Stomach smooth muscle (tissue), 2 donors: ENCODE measurements around the gene ARHGAP10.
A peak's percentile ranks its signal among the peaks of the same experiment; 100 is the strongest.
"Not testable (repeated sequence)": the region's sequence is repeated elsewhere in the genome, so short reads cannot be mapped to it uniquely, and the experiment has no call there.

Experiments used
- H3K27ac ChIP-seq: one replicate; pipeline ENCODE4 v1.7.0; 2013; ENCODE audit warnings: mild to moderate bottlenecking, low read length, inconsistent platforms
- H3K27me3 ChIP-seq, 2 donors: one replicate each; pipeline ENCODE4 v1.7.0; 2013; ENCODE audit warnings: low read length in 2 of 2; ENCODE audit not compliant: insufficient read depth in 2 of 2, control insufficient read depth in 1 of 2
- H3K36me3 ChIP-seq, 2 donors: one replicate each; pipeline ENCODE4 v1.7.0; 2013; ENCODE audit warnings: low read length in 2 of 2; ENCODE audit not compliant: control insufficient read depth in 2 of 2, insufficient read depth in 2 of 2
- H3K4me1 ChIP-seq: one replicate; pipeline ENCODE4 v1.7.0; 2013; ENCODE audit warnings: low read length; ENCODE audit not compliant: control insufficient read depth, insufficient read depth
- H3K4me3 ChIP-seq, 2 donors: one replicate each; pipeline ENCODE4 v1.7.0; 2013; ENCODE audit warnings: low read length in 2 of 2
- H3K9ac ChIP-seq, 2 donors: one replicate each; pipeline ENCODE4 v1.7.0; 2013; ENCODE audit warnings: low read length in 2 of 2, mild to moderate bottlenecking in 1 of 2
- H3K9me3 ChIP-seq, 2 donors: one replicate each; pipeline ENCODE4 v1.7.0; 2013; ENCODE audit warnings: low read length in 2 of 2; ENCODE audit not compliant: control insufficient read depth in 2 of 2
- donor health status: healthy.
- donor health status: Pancreatic carcinoma.

Gene ARHGAP10

GRCh38 chr4:147984065-147984777 lies 252.3 kb downstream of the ARHGAP10 start:
- Histone ChIP-seq H3K27ac (no peak overlapping the region), H3K27me3 (no peaks in the 10 kb centered on the region), H3K9ac (no peak overlapping the region), H3K4me3 (peak overlapping the region; percentile 3 to 9), H3K4me1 (peaks cover 19% of the 10 kb centered on the region), H3K9me3 (no peaks in the 10 kb centered on the region), H3K36me3 (no peaks in the 10 kb centered on the region)

- Histone ChIP-seq H3K4me1 (peaks cover 19% of the 10 kb centered on the region), H3K27me3 (no peaks in the 10 kb centered on the region), H3K27ac (no peak overlapping the region), H3K9ac (no peak overlapping the region), H3K4me3 (no peak overlapping the region), H3K36me3 (no peaks in the 10 kb centered on the region), H3K9me3 (no peaks in the 10 kb centered on the region)
Measured at GRCh38 chr4:147984778-147985138, 252.9 kb downstream of the ARHGAP10 start.

DNA sequence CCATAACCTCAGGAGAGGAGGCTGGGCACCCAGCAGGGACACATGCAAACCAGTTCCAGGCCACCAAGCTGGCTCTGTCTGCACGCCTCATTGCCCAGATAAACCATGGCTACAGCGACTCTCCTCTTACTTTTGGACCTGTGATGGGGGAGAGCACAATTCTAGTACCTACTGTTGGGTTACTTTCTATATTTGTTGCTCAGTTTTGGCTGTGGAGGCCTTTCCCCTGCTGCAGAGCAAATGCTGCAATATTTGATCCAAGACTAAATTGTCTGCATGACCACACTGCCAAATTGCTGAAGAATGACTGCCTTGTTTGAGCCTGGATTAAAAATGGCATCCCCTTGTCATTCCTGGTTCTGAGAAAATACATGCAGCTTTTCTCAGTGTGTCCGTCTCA lies 253.5 kb downstream of the ARHGAP10 start:
- H3K4me3 ChIP-seq = peak overlapping the region in 1 of 2 donors; percentile 52
- H3K4me1 ChIP-seq = peaks cover 19% of the 10 kb centered on the region
- H3K36me3 ChIP-seq = no peaks in the 10 kb centered on the region
- no peaks in the 10 kb centered on the region for H3K9me3 ChIP-seq
- peak overlapping the region; percentile 49 for H3K27ac ChIP-seq
- no peaks in the 10 kb centered on the region for H3K27me3 ChIP-seq
- H3K9ac ChIP-seq = no peak overlapping the region

GRCh38 chr4:147987252-147987651 lies 255.4 kb downstream of the ARHGAP10 start:
- H3K36me3 ChIP-seq = no peaks in the 10 kb centered on the region
- H3K9me3 ChIP-seq = no peaks in the 10 kb centered on the region
- H3K27me3 ChIP-seq = no peaks in the 10 kb centered on the region
- peaks cover 34% of the 10 kb centered on the region for H3K4me1 ChIP-seq
- H3K27ac ChIP-seq = no peak overlapping the region
- no peak overlapping the region for H3K4me3 ChIP-seq
- peak overlapping the region in 1 of 2 donors; percentile 29 for H3K9ac ChIP-seq

- Histone ChIP-seq H3K27ac (peak overlapping the region; percentile 60), H3K9me3 (no peaks in the 10 kb centered on the region), H3K4me1 (peaks cover 25% of the 10 kb centered on the region), H3K27me3 (no peaks in the 10 kb centered on the region), H3K36me3 (peaks cover 0 to 2% of the 10 kb centered on the region in 2 donors), H3K4me3 (peak overlapping the region; percentile 0 to 35), H3K9ac (no peak overlapping the region)
Measured at GRCh38 chr4:147991543-147992283, 259.8 kb downstream of the ARHGAP10 start.

- Histone ChIP-seq H3K4me3 (no peak overlapping the region), H3K27ac (no peak overlapping the region), H3K9me3 (no peaks in the 10 kb centered on the region), H3K4me1 (peaks cover 27% of the 10 kb centered on the region), H3K36me3 (peaks cover 0 to 4% of the 10 kb centered on the region in 2 donors), H3K9ac (no peak overlapping the region), H3K27me3 (no peaks in the 10 kb centered on the region)
Measured at GRCh38 chr4:147994076-147994475, 262.2 kb downstream of the ARHGAP10 start.

DNA sequence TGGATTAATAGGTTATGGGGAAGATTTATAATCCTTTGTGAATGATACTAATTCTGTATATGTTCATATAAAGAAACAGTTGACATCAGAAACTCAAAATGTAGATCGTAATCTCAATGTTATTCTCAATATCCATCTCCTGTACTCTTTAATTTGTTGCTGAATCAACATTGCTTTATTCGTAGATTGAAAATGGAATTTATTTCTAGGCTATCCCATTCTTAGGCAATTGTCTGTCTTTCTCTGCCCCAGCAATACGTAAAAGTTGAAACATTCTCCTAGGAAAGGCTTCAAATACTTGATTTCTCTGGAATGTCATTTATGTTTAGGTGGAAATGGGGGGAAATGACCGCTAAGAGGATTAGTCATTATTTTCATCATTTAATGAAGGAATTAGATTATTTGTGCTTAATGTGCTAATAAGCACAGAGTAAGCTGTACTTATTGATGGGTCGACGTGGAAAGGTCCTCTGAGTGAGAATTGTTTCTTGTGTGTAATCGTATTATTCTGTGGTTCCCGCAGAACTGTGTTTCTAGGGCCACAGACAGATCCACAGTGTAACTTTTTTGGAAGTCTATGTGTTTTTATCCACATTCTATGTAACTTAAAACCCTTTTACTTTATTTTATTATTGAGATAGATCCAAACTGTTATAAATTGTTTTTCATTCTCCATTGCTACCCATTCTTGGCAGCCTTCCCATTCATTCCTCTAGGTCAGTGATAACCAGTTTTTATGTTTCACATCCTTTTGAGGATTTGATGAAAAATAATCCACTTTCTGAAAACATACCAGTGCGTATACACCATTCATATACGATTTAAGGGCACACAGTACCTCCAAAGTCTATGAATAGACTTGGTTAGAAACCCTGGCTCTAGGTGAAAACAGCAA lies 262.9 kb downstream of the ARHGAP10 start:
- no peak overlapping the region for H3K9ac ChIP-seq
- H3K36me3 ChIP-seq = peaks cover 0 to 4% of the 10 kb centered on the region in 2 donors
- H3K27me3 ChIP-seq = no peaks in the 10 kb centered on the region
- no peaks in the 10 kb centered on the region for H3K9me3 ChIP-seq
- no peak overlapping the region for H3K4me3 ChIP-seq
- H3K27ac ChIP-seq = no peak overlapping the region
- peaks cover 27% of the 10 kb centered on the region for H3K4me1 ChIP-seq

DNA sequence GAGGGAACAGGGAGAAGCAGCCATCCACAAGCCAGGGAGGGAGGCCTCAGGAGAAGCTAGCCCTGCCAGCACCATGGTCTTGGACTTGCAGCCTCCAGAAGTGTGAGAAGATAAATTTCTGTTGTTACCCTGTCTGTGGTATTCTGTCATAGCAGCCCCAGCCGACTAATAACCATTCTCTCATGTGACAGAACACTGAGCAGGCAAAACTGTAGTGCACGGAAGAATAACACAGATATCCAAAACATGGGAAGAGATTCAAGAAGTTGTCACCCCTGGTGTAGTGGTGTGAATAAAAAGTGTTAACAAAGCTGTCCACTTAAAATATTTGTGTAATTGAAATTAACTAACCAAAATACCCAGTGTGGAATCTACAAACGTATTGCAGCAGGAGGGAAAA lies 265.0 kb downstream of the ARHGAP10 start:
- no peaks in the 10 kb centered on the region for H3K27me3 ChIP-seq
- peak overlapping the region; percentile 7 for H3K27ac ChIP-seq
- H3K4me3 ChIP-seq = no peak overlapping the region
- peaks cover 15% of the 10 kb centered on the region for H3K4me1 ChIP-seq
- peaks cover 0 to 4% of the 10 kb centered on the region in 2 donors for H3K36me3 ChIP-seq
- H3K9me3 ChIP-seq = no peaks in the 10 kb centered on the region
- H3K9ac ChIP-seq = no peak overlapping the region

DNA sequence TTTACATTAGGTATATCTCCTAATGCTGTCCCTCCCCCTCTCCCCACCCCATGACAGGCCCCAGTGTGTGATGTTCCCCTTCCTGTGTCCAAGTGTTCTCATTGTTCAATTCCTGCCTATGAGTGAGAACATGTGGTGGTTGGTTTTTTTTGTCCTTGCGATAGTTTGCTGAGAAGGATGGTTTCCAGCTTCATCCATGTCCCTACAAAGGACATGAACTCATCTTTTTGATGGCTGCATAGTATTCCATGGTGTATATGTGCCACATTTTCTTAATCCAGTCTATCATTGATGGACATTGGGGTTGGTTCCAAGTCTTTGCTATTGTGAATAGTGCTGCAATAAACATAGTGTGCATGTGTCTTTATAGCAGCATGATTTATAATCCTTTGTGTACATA lies 268.1 kb downstream of the ARHGAP10 start:
- H3K4me1 ChIP-seq, H3K4me3 ChIP-seq, H3K9ac ChIP-seq, H3K9me3 ChIP-seq, H3K36me3 ChIP-seq, H3K27me3 ChIP-seq, H3K27ac ChIP-seq: not testable (repeated sequence)

GRCh38 chr4:148004228-148004857 lies 272.5 kb downstream of the ARHGAP10 start:
- H3K9me3 ChIP-seq = no peaks in the 10 kb centered on the region
- peaks cover 0 to 2% of the 10 kb centered on the region in 2 donors for H3K36me3 ChIP-seq
- no peak overlapping the region for H3K4me3 ChIP-seq
- H3K4me1 ChIP-seq = no peaks in the 10 kb centered on the region
- H3K27me3 ChIP-seq = no peaks in the 10 kb centered on the region
- H3K9ac ChIP-seq = no peak overlapping the region
- no peak overlapping the region for H3K27ac ChIP-seq
